GM19240 (cell line): Measurements from ENCODE around the gene PPP1R11.
A peak's percentile ranks its signal among the peaks of the same experiment; 100 is the strongest.
"Not testable (repeated sequence)": the region's sequence is repeated elsewhere in the genome, so short reads cannot be mapped to it uniquely, and the experiment has no call there.

Experiments
- DNase-seq: peaks from one replicate; pipeline ENCODE4 v3.0.0; 2011; ENCODE audit warnings: low spot score; ENCODE audit not compliant: insufficient read length

The PPP1R11 gene

DNA sequence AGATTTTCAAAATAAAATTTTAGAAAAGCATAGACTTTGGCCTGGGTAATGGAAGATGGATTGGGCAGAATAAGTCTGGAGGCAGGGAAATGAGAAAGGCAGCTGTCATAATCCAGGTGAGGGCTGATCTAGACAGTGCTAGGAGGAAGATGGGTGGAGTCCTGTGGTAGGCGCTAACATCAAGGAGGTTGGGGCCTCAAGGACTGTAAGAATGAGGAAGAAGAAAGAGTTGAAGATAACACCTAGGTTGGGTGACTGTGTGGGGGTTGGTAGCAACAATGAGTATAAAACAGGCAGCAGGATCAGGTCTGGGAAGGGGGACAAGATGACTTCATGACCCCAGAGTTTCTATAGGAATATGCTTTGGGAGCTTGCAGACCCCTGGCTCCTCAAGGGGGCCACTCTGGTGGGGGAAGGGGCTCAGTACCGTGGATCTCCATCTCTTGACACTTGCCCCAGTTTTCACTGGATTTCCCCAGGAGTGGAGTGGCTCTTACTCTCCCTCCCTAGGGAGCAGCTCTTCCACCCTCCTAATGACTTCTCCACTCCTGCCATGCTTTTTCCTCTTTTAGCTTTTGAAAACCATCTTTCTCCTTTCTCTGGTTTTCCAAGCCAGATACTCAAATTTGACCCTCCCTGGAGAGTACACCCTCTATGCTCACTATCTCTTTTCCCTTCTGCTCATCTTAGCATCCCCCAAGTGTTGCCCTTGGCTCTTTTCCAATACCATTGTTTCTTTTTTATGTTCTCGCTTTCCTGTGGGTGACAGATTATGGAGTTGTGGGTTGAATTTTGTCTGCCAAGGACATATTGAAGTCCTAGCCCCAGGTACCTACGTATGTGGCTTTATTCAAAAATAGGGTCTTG is 31.1 kb downstream of the PPP1R11 start:
- no peak for DNase-seq

- DNase-seq: no peak
Measured at GRCh38 chr6:30100154-30100553, 33.2 kb downstream of the PPP1R11 start.

- no peak for DNase-seq
Measured at GRCh38 chr6:30100585-30101443, 33.8 kb downstream of the PPP1R11 start.

DNA sequence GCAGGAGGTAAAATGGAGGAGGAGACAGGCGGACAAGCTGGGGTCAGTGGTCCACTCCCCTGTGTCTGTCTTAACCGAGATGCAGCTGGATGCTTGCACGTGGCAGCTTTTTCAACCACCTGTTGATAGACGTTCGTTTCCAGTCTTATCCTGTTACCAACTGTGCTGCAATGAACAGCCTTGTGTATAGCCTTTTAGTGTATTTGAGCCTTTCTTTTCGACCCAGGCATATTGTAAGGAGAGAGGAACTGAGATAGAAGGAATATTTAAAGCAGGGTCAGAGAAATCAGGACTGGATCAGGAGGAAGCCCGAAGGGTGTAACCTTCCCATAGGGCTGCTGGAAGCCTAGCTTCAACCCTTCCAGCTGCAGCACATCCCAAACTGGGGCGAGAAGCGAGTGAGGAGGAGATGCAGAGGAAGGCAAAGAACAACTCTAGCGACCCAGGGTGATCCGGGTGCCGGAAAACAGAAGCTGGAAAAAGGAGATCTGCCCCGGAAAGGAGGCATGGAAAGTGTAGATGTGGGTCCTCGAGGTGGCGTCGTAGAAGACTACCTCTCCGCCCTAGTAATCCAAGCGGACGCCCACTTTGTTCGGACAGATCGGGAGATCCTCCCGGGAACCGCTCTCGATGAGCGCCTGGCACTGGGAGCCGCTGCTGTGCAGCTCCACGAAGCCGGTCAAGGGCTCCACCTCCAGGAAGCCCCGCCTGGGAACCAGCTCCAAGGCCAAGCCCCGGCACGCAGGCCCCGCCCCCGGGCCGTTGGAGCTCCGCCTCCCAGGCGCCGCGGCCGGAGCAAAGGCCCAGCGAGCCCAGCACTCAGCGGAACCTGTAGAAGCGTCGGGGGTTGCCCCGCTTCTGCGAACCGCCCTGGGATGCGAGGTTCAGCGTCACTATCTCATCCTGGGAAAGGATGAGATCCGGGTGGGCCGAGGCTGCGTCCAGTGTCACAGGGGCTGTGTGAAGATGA is 34.7 kb downstream of the PPP1R11 start:
- peak; percentile 67 for DNase-seq

- no peak for DNase-seq
Measured at GRCh38 chr6:30102414-30102969, 35.5 kb downstream of the PPP1R11 start.

DNA sequence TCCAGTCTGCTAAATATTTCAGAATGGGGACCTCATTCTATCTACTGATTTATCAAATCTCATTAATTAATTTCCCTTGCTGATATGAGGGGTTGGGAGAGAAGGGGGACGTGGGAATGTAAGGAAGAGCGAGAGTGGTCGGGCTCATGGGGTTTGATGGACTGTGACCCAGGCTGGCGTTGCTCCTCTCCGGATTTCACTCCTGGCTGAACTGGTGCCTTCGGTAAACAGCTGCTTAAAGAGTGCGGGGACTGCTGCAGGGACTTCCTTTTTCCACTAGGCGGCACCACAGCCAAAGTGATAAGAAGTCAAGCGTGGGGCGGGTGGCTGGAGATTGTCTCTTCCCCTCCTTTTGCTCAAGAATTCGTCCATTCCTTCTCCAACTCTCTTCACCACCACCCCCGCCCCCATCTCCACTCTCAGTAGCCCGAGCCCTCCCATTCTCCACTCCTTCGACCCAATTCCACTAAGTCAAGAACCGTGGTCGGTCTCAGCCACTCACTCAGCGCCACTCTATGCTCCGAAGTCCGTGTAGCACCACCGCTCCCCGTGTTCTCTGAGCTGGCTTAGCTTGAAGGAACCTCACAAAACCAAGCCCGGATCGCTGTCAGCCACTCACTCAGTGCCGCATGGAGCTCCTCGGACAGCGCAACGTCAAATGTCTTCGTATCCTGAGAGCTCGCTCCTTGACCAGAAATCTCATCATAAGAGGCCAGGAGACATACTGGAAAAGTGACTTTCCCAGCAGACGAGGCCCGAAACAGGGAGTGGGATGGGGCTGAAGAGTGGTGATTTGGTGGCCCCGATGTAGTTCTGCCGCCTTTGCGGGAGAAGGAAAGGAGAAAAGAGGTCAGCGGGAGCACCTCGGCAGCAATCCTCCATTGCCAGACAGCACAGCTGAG is 36.2 kb downstream of the PPP1R11 start:
- peak; percentile 77 for DNase-seq

DNA sequence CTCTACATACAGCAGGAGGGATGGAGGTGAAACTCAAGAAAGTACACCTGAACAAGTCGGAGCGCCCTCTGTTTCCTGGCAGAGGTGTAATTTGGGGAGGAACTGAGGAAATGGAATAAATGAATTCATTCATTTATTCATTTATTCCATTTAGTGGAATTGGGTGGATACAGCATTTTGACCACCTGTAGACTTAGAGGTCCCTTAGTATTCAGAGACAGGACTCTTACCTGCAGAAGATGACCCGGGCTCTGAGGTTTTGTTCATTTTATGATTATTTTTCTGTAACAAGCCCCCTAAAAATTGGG is 36.8 kb downstream of the PPP1R11 start:
- no peak for DNase-seq

DNA sequence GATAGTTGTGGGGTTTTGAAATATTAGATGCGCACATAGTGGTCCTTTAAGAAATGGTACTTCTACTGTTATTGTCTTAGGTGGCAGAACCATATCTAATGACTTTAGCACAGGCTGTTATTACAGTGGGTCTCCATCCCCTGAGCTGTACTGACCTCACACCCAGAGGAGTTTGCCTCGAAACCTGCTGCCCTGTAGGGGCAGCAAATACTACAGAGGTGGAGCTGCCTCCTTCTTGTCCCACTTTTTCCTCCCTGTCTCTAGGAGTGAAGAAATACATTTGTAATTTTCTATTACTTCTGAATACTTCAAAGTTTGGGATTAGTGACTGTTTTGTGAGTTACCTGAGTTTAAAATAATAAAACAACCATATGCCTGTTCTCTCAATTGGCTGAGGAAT is 37.7 kb downstream of the PPP1R11 start:
- no peak for DNase-seq

GRCh38 chr6:30111266-30111856 is 44.4 kb downstream of the PPP1R11 start:
- DNase-seq: no peak

- no peak for DNase-seq
Measured at GRCh38 chr6:30112402-30112994, 45.5 kb downstream of the PPP1R11 start.

DNA sequence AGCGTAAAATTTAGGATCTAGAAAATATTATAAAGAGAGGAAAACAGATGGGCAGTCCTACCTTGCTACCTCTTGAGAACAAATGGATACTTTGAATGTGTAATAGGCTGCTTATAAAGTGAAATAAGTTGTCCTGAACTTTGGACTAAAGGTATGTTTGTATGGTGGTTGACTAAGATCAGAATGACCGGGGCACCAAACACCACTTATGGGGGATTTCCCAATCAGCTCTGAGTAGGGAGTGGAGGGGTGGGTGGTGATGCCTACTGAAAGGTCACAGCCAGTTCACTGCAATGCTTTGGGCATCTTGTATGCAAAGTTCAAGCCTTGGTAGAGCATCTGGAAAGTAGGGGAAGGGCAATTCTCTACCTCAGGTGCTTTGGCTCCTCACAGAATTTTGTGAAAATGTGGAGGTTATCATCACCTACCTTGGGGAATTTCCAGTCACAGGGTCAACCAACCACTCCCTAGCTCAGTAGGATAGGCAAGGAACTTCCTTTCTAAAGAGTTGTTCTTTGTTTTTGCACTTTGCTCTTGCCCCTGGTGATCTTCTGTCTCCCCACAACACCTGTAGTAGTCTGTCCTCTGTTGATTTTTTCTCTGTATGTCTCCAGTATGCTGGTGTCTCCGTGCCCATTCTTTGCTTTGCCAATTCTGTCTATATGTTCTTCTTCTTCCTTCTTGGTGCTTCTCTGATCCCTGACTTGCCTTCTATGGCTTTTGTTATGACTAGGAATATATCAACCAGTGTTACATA is 46.2 kb downstream of the PPP1R11 start, which contains the start of gene TRIM31:
Gene TRIM31 (minus strand): TSS at position 88 of the 757 bp plus-strand sequence. CDS start 285 bp downstream, outside the sequence.
- DNase-seq: no peak

- no peak for DNase-seq
Measured at GRCh38 chr6:30113841-30114240, 46.8 kb downstream of the PPP1R11 start.

DNA sequence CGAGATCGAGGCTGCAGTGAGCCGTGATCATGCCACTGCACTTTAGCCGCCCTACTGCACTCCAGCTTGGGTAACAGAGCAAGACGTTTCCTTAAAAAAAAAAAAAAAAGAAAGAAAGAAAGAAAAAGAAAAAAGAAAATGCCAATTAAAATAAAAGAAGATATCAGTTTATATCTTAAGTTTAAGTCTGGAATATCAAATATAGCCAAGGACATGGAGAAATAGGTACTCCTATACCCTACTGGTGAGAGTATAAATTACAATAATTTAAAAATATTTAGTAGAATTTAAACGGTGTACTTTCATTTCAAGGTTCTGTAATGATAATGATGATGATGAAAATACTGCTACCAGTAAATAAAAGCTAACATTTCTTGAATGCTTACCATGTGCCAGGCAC is 49.7 kb downstream of the PPP1R11 start:
- no peak for DNase-seq

- DNase-seq: not testable (repeated sequence)
Measured at GRCh38 chr6:30118691-30119090, 51.7 kb downstream of the PPP1R11 start.
